IPS DF 4.7 (cell line): Measurements from ENCODE around the gene SSR3.
"Not testable (repeated sequence)": the region's sequence is repeated elsewhere in the genome, so short reads cannot be mapped to it uniquely, and the experiment has no call there.

Experiments
- DNase-seq: peaks from one replicate; pipeline ENCODE4 v3.0.0-alpha.2; 2013; ENCODE audit warnings: low spot score; ENCODE audit errors: extremely low read depth

Gene SSR3

GRCh38 chr3:156554842-156555687 is at the start of gene SSR3:
SSR3 (minus strand) TSS chr3:156555117; CDS start chr3:156555089, 28 bp downstream.
- DNase-seq: peak; percentile 94

GRCh38 chr3:156604064-156604641 is 49.2 kb upstream of the SSR3 start:
- no peak for DNase-seq

GRCh38 chr3:156603379-156604017 is 48.6 kb upstream of the SSR3 start:
- no peak for DNase-seq

- no peak for DNase-seq
These were observed 47.5 kb upstream of the SSR3 start for GRCh38 chr3:156602424-156602823.

GRCh38 chr3:156601497-156601896 is 46.6 kb upstream of the SSR3 start:
- no peak for DNase-seq

- DNase-seq: no peak
These were observed 45.9 kb upstream of the SSR3 start for GRCh38 chr3:156600834-156601233.

GRCh38 chr3:156599089-156599874 is 44.4 kb upstream of the SSR3 start:
- no peak for DNase-seq

GRCh38 chr3:156598413-156598812 is 43.5 kb upstream of the SSR3 start:
- DNase-seq: no peak

GRCh38 chr3:156594219-156594683 is 39.3 kb upstream of the SSR3 start:
- DNase-seq: no peak

- DNase-seq: no peak
These were observed 38.9 kb upstream of the SSR3 start for GRCh38 chr3:156593814-156594213.

GRCh38 chr3:156589806-156590205 is 34.9 kb upstream of the SSR3 start:
- not testable (repeated sequence) for DNase-seq

GRCh38 chr3:156587760-156588069 is 32.8 kb upstream of the SSR3 start:
- no peak for DNase-seq

GRCh38 chr3:156586905-156587759 is 32.2 kb upstream of the SSR3 start:
- DNase-seq: no peak

- DNase-seq: no peak
These were observed 28.6 kb upstream of the SSR3 start for GRCh38 chr3:156583469-156583868.

- no peak for DNase-seq
These were observed 27.7 kb upstream of the SSR3 start for GRCh38 chr3:156582532-156583183.

GRCh38 chr3:156581954-156582353 is 27.0 kb upstream of the SSR3 start:
- no peak for DNase-seq

- DNase-seq: no peak
These were observed 26.1 kb upstream of the SSR3 start for GRCh38 chr3:156581033-156581432.

GRCh38 chr3:156579427-156579851 is 24.5 kb upstream of the SSR3 start:
- no peak for DNase-seq

GRCh38 chr3:156577736-156578135 is 22.8 kb upstream of the SSR3 start:
- DNase-seq: no peak

- DNase-seq: no peak
These were observed 21.9 kb upstream of the SSR3 start for GRCh38 chr3:156576651-156577348.
